COLO668 (cell line): ENCODE results near the gene DGKZ.
"Not testable (repeated sequence)": the region's sequence is repeated elsewhere in the genome, so short reads cannot be mapped to it uniquely, and the experiment has no call there.

Experiments used
- DNase-seq: peaks from one replicate; lab custom pipeline; 2025; ENCODE audit not compliant: unreplicated experiment; lab: John Stamatoyannopoulos, UW

The DGKZ gene

DNA sequence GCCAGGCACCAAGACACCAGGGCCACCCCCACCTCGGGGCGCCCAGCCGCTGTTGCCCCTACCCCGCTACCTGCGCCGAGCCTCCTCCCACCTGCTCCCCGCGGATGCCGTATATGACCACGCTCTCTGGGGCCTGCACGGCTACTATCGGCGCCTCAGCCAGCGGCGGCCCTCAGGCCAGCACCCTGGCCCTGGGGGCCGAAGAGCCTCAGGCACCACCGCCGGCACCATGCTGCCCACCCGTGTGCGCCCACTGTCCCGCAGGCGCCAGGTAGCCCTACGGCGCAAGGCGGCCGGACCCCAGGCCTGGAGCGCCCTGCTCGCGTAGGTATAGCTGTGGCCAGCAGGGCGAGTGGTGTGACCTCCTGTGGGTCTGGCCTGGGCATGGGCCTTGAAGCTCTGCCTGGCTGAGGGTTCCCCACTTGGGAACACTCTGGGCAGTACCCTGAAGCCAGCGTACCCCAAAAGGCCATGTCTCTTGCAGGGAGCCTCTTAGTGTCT lies 19.4 kb downstream of the DGKZ start:
- no peak for DNase-seq

GRCh38 chr11:46367244-46367915 lies 20.1 kb downstream of the DGKZ start:
- peak; percentile 70 for DNase-seq

DNA sequence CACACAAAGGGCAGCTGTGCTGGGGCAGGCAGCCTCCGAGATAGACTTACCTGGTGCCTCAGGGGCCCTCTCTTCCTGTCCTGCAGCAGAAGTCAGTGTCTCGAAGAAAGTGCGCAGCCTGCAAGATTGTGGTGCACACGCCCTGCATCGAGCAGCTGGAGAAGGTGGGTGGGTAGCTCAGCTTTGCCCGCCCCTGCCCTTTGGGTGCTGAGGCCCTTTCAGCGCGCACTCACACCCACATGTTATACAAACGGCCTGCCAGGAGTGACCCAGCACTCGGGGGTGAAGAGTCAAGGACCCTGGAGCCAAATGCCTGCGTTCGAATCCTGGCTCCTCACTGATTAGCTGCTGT lies 20.6 kb downstream of the DGKZ start:
- DNase-seq: no peak

DNA sequence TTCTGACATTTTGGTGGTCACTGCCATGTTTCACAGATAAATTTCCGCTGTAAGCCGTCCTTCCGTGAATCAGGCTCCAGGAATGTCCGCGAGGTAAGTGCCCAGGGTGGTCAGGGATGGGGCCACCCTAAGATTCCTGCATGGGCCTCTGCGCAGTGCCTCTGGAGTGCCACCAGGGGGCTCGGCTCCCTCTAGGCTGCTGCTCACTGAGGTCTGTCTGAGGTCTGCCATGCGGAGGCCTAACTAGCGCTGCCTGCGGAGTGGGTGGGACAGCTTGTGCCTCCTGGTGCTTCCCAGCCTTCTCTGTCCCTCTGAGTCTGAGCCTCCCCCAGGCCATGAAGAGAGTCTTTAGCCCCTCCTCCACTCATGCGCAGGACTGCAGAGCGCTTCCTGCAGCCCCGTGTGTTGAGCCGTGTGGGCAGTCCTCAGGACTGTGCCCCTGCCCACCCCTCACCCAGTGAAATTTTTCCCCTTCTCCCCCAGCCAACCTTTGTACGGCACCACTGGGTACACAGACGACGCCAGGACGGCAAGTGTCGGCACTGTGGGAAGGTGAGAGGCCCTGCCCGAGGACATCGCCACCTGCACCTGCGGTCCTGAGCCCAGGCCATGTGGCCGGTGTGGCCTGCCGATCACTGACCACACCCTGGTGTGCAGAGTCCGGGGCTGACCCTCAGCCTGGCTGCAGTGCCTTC lies 22.3 kb downstream of the DGKZ start:
- peak; percentile 65 for DNase-seq

- no peak for DNase-seq
Measured at GRCh38 chr11:46370253-46370652, 23.0 kb downstream of the DGKZ start.

- DNase-seq: not testable (repeated sequence)
Measured at GRCh38 chr11:46371262-46371661, 24.0 kb downstream of the DGKZ start.

DNA sequence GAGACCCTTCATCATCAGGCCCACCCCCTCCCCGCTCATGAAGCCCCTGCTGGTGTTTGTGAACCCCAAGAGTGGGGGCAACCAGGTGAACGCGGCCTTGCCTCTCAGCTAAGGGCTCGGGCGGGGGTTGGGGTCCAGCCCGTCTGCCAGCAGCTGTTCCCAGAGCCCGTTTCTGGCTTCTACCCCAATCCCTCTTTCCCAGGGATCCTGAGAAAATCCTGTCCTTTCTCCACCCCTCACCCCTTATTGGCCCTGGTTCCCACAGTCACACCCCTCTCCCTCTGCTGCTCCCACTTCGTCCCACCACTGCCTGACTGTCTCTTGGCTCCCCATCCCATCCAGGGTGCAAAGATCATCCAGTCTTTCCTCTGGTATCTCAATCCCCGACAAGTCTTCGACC lies 24.8 kb downstream of the DGKZ start:
- no peak for DNase-seq

- not testable (repeated sequence) for DNase-seq
Measured at GRCh38 chr11:46372501-46372900, 25.2 kb downstream of the DGKZ start.

DNA sequence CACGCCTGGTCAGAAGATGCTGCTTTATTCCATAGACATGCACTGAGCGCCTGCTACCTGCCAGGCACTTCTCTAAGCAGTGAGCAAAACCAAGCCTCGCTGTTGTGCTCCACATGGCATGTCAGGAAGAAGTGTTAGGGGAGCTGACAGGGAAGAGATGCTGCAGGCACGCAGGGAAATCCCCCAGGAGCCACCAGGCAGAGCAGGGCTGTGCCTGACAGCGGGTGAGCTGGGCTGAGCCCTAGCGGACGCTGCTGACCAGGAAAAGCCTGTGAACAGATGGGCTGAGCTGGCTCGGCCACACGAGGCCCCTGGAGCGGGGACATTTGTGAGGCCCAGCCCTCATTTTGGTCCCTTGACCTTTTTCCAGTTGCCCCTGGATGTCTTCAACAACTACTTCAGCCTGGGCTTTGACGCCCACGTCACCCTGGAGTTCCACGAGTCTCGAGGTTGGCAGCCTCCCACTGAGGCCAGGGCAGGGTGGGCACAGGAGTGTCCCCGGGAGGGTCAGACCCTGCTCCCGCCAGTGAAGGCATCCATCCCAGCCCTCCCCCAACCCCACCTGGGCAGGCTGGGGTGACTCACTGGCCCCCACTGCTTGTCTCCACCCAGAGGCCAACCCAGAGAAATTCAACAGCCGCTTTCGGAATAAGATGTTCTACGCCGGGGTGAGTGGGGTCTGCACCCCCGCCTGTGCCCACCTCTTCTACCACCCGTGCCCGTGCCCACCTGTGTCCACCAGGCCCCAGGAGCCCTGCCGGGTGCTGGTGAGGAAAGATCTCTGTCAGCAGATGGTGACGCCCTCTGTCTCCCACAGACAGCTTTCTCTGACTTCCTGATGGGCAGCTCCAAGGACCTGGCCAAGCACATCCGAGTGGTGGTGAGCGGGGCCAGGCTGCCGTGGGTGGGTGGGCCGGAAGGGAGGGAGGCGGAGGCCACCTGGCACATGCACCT lies 26.8 kb downstream of the DGKZ start:
- DNase-seq: no peak

DNA sequence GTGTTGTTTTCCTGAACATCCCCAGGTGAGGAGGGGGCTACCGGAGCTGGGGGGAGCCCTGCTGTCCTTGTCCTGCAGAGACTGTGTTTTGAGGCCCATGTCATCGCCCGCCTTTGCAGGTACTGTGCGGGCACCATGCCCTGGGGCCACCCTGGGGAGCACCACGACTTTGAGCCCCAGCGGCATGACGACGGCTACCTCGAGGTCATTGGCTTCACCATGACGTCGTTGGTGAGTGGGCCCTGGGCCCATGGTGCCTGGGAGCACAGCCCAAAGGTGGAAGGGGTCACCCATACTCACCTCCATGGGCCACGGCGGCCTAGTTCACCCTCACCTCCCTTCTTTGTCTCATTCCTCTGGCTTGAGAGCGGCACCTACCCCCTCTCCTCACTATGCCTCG lies 27.6 kb downstream of the DGKZ start:
- DNase-seq: no peak

GRCh38 chr11:46375392-46376101 lies 28.3 kb downstream of the DGKZ start:
- DNase-seq: no peak

DNA sequence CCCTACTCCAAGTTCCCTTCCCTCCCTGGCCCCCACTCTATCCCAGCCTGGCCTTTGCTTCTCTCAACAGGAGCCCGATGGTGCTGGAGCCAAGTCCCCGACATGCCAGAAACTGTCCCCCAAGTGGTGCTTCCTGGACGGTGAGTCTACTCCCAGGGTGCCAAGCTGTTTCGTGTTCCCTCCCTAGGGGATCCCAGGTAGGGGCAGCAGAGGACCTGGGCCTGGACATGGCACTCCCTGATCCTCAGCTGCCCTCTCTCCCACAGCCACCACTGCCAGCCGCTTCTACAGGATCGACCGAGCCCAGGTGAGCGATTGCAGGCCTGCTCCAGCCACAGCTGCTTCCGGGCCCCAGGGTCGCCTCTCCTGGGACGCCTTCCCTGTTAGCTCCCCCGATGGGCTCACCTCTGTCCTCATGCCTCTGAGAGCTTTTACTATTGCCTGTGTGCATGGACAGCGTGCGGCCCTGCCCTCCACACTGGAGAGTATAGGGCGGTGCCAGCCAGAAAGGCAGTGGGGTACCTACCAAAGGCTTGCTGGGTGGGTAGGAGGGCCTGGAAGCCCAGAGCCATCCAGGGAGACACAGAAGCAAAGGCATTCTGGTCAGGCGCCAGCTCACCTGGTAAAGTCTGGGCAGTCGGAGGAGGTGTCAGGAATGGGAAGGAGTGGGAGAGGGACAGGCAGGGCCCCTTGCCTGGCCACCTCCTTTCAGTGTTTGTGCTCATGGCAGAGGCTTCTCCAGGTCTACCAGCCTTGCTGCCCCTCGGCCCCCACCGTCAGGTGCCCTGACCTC lies 29.2 kb downstream of the DGKZ start:
- DNase-seq: no peak

DNA sequence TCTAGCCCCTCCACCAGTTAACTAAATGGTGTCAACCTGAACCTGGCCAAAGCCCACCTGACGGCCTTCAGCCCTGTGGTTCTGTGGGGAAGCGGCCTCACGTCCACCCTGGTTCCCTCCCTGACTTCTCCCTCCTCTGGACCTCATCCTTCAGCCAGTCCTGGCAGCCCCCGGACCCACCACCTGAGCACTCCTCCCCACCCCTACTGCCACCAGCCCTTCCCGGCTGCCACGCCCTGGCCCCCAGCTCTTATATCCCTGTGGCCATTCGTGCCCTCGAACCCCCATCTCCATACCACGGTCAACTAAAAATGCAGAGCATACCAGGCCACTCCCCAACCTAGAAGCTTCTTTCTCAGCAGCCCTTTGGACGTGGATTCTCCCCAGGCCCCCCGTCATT lies 30.0 kb downstream of the DGKZ start:
- no peak for DNase-seq

DNA sequence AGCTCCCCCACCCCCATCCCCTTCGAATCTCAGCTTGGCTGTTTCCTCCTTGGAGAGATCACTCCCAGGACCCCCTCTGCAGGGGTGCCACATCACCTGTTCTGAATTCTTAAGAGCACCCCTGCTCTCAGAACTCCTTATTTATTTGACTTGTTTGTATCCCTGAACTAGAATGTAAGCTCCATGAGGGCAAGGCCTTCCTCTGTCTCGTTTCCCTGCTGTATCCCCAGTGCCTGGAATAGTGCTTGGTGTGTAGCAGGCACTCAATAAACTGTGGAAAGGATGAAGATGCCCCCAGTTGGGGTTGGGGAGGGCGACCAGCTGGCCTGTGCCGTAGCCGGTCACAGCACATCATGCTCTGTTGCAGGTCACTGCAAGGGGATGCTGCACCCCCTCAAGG lies 30.6 kb downstream of the DGKZ start:
- no peak for DNase-seq

GRCh38 chr11:46378296-46378695 lies 31.0 kb downstream of the DGKZ start:
- DNase-seq: no peak

DNA sequence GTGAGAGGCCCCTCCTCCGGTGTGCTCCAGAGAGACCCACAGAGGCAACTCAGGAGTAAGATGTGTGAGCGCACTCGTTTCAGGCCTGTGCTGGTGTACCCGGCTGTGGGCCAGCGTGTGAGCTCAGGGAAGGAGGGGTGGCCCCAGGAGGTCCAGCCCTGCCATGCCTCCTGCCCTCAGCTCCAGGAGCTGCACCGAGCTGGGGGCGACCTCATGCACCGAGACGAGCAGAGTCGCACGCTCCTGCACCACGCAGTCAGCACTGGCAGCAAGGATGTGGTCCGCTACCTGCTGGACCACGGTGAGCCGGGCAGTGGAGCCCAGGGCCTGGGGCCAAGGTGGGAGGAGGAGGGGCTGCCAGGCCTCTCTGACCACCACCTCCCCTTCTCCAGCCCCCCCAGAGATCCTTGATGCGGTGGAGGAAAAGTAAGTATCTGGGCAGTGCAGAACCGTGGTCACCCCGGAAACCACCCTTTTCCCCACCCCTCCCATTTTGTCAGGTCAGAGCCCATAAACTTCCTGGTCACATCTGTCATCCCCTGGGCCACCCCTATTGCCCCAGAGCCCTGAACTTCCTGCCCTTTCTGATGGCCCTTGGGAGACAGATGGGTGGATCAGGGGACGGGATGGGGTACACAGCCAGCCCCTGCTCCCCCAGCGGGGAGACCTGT lies 31.7 kb downstream of the DGKZ start:
- no peak for DNase-seq

- DNase-seq: peak; percentile 70
Measured at GRCh38 chr11:46379482-46380293, 32.4 kb downstream of the DGKZ start.

GRCh38 chr11:46380340-46381047 lies 33.2 kb downstream of the DGKZ start:
- DNase-seq: peak; percentile 74
